HepG2 (cell line): ENCODE measurements around the gene UBR7. TPM values are rescaled to one million over a fixed set of nuclear protein-coding genes. Genes with fewer than 3 reads are reported as not detected.

Source experiments
- FOXA1 ChIP-seq, 2 experiments: fragments of 450-650 bp in 1 of 2; sonication (generic) in 1 of 2; formaldehyde crosslinking in 1 of 2; IDR thresholded peaks; 2 replicates each; pipeline versions ENCODE4 v1.4.0 to v1.6.1; 2016 to 2020; ENCODE audit warnings: missing genetic modification reagents in 1 of 2
- KLF13 ChIP-seq: sonication (generic); formaldehyde crosslinking; IDR thresholded peaks from 2 replicates; pipeline ENCODE4 v1.4.0; 2020; ENCODE audit warnings: mild to moderate bottlenecking, missing genetic modification reagents
- MED13 ChIP-seq: sonication (generic); formaldehyde crosslinking; IDR thresholded peaks from 2 replicates; pipeline ENCODE4 v1.5.0; 2020; ENCODE audit warnings: missing genetic modification reagents
- NFIC ChIP-seq: IDR thresholded peaks from 2 replicates; pipeline ENCODE4 v1.6.1; 2012; ENCODE audit warnings: mild to moderate bottlenecking, low read length, inconsistent platforms
- RNF2 ChIP-seq: fragments of 450-650 bp; conservative IDR thresholded peaks from 2 replicates; pipeline ENCODE4 v1.6.1; 2016; ENCODE audit warnings: low read depth
- SRSF1 ChIP-seq: fragments of 200-400 bp; formaldehyde crosslinking; optimal IDR thresholded peaks from 2 replicates; pipeline ENCODE3; 2017; ENCODE audit warnings: mild to moderate bottlenecking, low read depth, low read length, moderate library complexity
- TBX3 ChIP-seq: fragments of 450-650 bp; IDR thresholded peaks from 2 replicates; pipeline ENCODE4 v1.6.1; 2017; ENCODE audit warnings: antibody characterized with exemption, mild to moderate bottlenecking, inconsistent platforms, borderline replicate concordance
- polyA plus RNA-seq, 8 experiments: library from polyadenylated mRNA; depleted of rRNA in 3 of 8; stranded (reverse) in 7 of 8; unstranded in 1 of 8; fragments of >200 nt; fragmentation: Illumina TruSeq in 4 of 8; extraction: Trizol in 4 of 8; gene quantifications; 2 replicates each; pipeline versions ENCODE4 v1.2.1 to v1.2.3, GENCODE V29; 2011 to 2016; ENCODE audit warnings: low read depth in 4 of 8, missing spikeins in 1 of 8, mixed read lengths in 1 of 8; ENCODE audit not compliant: insufficient read depth in 1 of 8
- total RNA-seq, 5 experiments: library from RNA; depleted of rRNA; stranded (reverse); fragments of >200 nt; fragmentation: Illumina TruSeq; extraction: Trizol; gene quantifications; 2 replicates each; pipeline ENCODE4 v1.2.3, GENCODE V29; 2016; ENCODE audit warnings: low read depth in 1 of 5
- TF ChIP-seq, protein P1 (sequence below): sonication (generic); formaldehyde crosslinking; IDR thresholded peaks from 2 replicates; pipeline ENCODE4 v1.8.0; 2023; ENCODE audit warnings: mild to moderate bottlenecking, missing genetic modification reagents
- TF ChIP-seq, protein P2 (sequence below): sonication (generic); formaldehyde crosslinking; IDR thresholded peaks from 2 replicates; pipeline ENCODE4 v1.9.0; 2021; ENCODE audit warnings: missing genetic modification reagents, borderline replicate concordance
- TF ChIP-seq, protein P3 (sequence below): sonication (generic); formaldehyde crosslinking; IDR thresholded peaks from 2 replicates; pipeline ENCODE4 v1.5.0; 2020; ENCODE audit warnings: missing genetic modification reagents, mild to moderate bottlenecking, borderline replicate concordance
- TF ChIP-seq, protein P4 (sequence below): IDR thresholded peaks from 2 replicates; pipeline ENCODE4 v1.6.1; 2012; ENCODE audit warnings: inconsistent platforms

Gene UBR7
- total and polyA plus RNA-seq, 2 of the 13 experiments (the other 11 are each of a cell fraction or from before 2014, with no cell fraction given): 11.0 to 19.7 TPM

DNA sequence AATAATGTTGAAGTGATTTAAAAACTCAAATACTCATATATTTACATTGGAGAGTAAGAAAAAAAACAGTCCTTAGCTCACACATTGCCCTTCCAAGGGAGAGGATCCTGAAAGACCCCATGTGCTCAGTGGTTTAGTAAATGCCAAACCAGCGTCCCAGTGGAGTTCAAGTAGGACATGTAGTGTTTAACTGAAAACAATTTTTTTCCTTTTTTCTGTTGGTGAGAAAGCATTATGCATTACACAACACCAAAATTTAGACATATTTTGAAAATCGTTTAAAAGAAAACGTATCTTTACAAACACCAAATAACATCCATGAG, 33.6 kb downstream of the UBR7 start (continued):
- TF ChIP-seq, protein P1, sequence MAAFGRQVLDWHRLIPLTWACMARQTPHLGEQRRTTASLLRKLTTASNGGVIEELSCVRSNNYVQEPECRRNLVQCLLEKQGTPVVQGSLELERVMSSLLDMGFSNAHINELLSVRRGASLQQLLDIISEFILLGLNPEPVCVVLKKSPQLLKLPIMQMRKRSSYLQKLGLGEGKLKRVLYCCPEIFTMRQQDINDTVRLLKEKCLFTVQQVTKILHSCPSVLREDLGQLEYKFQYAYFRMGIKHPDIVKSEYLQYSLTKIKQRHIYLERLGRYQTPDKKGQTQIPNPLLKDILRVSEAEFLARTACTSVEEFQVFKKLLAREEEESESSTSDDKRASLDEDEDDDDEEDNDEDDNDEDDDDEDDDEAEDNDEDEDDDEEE (CRISPR knock-in tag): no peak
- TF ChIP-seq FOXA1 (IDR thresholded peaks at IDR 0.05) (no peak), FOXA1 (CRISPR knock-in tag; IDR thresholded peaks at IDR 0.05) (no peak), MED13 (CRISPR knock-in tag) (no peak), KLF13 (CRISPR knock-in tag) (no peak), SRSF1 (no peak), TBX3 (no peak), RNF2 (no peak), NFIC (no peak)
- TF ChIP-seq, protein P2, sequence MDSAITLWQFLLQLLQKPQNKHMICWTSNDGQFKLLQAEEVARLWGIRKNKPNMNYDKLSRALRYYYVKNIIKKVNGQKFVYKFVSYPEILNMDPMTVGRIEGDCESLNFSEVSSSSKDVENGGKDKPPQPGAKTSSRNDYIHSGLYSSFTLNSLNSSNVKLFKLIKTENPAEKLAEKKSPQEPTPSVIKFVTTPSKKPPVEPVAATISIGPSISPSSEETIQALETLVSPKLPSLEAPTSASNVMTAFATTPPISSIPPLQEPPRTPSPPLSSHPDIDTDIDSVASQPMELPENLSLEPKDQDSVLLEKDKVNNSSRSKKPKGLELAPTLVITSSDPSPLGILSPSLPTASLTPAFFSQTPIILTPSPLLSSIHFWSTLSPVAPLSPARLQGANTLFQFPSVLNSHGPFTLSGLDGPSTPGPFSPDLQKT (CRISPR knock-in tag): no peak
- TF ChIP-seq, protein P3, sequence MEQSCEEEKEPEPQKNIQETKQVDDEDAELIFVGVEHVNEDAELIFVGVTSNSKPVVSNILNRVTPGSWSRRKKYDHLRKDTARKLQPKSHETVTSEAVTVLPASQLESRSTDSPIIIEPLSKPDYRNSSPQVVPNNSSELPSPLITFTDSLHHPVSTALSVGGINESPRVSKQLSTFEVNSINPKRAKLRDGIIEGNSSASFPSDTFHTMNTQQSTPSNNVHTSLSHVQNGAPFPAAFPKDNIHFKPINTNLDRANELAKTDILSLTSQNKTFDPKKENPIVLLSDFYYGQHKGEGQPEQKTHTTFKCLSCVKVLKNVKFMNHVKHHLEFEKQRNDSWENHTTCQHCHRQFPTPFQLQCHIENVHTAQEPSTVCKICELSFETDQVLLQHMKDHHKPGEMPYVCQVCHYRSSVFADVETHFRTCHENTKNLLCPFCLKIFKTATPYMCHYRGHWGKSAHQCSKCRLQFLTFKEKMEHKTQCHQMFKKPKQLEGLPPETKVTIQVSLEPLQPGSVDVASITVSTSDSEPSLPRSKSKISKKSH (CRISPR knock-in tag): no peak
- TF ChIP-seq, protein P4, sequence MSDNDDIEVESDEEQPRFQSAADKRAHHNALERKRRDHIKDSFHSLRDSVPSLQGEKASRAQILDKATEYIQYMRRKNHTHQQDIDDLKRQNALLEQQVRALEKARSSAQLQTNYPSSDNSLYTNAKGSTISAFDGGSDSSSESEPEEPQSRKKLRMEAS: no peak
- TF ChIP-seq, all 625 proteins: peak for 0
